ENCODE measurements around the gene MAD2L1BP.
"Not testable (repeated sequence)": the region's sequence is repeated elsewhere in the genome, so short reads cannot be mapped to it uniquely, and the experiment has no call there.

The MAD2L1BP gene

GRCh38 chr6:43634702-43635303, 837 bp upstream of the MAD2L1BP start:
- ATAC-seq (ENCODE audit: low read depth), result no peak
- Mint-ChIP-seq H3K27me3 (no peaks in the 10 kb centered on the region), H3K36me3 (peaks cover 3% of the 10 kb centered on the region), H3K27ac (peak overlapping the region; percentile 96), H3K4me3 (peak overlapping the region; percentile 95), H3K9me3 (no peaks in the 10 kb centered on the region), H3K4me1 (peaks cover 31% of the 10 kb centered on the region)
- no peak for DNase-seq (ENCODE audit: low spot score in 2 of 2)

GRCh38 chr6:43636308-43636659, 644 bp downstream of the MAD2L1BP start:
- Mint-ChIP-seq H3K9me3 (no peaks in the 10 kb centered on the region), H3K4me3 (peak overlapping the region; percentile 95), H3K36me3 (peaks cover 12% of the 10 kb centered on the region), H3K4me1 (peaks cover 27% of the 10 kb centered on the region), H3K27ac (peak overlapping the region; percentile 96), H3K27me3 (no peaks in the 10 kb centered on the region)
- DNase-seq (ENCODE audit: low spot score in 2 of 2), result no peak
- peak; percentile 11 for ATAC-seq (ENCODE audit: low read depth)

- no peak overlapping the region for H3K27ac Mint-ChIP-seq
- H3K36me3 Mint-ChIP-seq, result peaks cover 17% of the 10 kb centered on the region
- H3K4me1 Mint-ChIP-seq, result peaks cover 31% of the 10 kb centered on the region
- DNase-seq (ENCODE audit: low spot score in 2 of 2) (no peak), ATAC-seq (ENCODE audit: low read depth) (no peak)
- H3K9me3 Mint-ChIP-seq, result no peaks in the 10 kb centered on the region
- no peak overlapping the region for H3K4me3 Mint-ChIP-seq
- H3K27me3 Mint-ChIP-seq, result no peaks in the 10 kb centered on the region
These were observed 4.6 kb downstream of the MAD2L1BP start for GRCh38 chr6:43639984-43640800.

GRCh38 chr6:43644940-43645612, 9.4 kb downstream of the MAD2L1BP start, which contains the start of gene RSPH9:
RSPH9 (plus strand) TSS chr6:43645036; CDS start chr6:43645099, 63 bp downstream.
- H3K4me3 Mint-ChIP-seq, result peak within 1 kb of the TSS; percentile 87
- H3K27ac Mint-ChIP-seq, result peak within 1 kb of the TSS; percentile 56
- H3K9me3 Mint-ChIP-seq, result no peaks in the 10 kb centered on the region
- ATAC-seq (ENCODE audit: low read depth) (peak; percentile 87), DNase-seq (ENCODE audit: low spot score in 2 of 2) (peak; percentile 41 to 63)
- no peaks in the 10 kb centered on the region for H3K27me3 Mint-ChIP-seq
- H3K4me1 Mint-ChIP-seq, result peaks cover 16% of the 10 kb centered on the region
- peaks cover 11% of the 10 kb centered on the region for H3K36me3 Mint-ChIP-seq

- peak; percentile 7 for ATAC-seq (ENCODE audit: low read depth)
- Mint-ChIP-seq H3K9me3 (no peaks in the 10 kb centered on the region), H3K4me3 (peak overlapping the region; percentile 87), H3K36me3 (peaks cover 6% of the 10 kb centered on the region), H3K27me3 (no peaks in the 10 kb centered on the region), H3K4me1 (peaks cover 14% of the 10 kb centered on the region), H3K27ac (peak overlapping the region; percentile 52)
- no peak for DNase-seq (ENCODE audit: low spot score in 2 of 2)
These were observed 9.9 kb downstream of the MAD2L1BP start for GRCh38 chr6:43645613-43645964.

GRCh38 chr6:43647613-43648012, 12.0 kb downstream of the MAD2L1BP start:
- Mint-ChIP-seq H3K27ac (no peak overlapping the region), H3K4me3 (no peak overlapping the region), H3K36me3 (no peaks in the 10 kb centered on the region), H3K9me3 (no peaks in the 10 kb centered on the region), H3K27me3 (no peaks in the 10 kb centered on the region), H3K4me1 (peaks cover 10% of the 10 kb centered on the region)
- DNase-seq (ENCODE audit: low spot score in 2 of 2) (no peak), ATAC-seq (ENCODE audit: low read depth) (no peak)

- no peak for ATAC-seq (ENCODE audit: low read depth)
- H3K27ac Mint-ChIP-seq, result no peak overlapping the region
- no peak for DNase-seq (ENCODE audit: low spot score in 2 of 2)
- H3K27me3 Mint-ChIP-seq, result no peaks in the 10 kb centered on the region
- H3K4me3 Mint-ChIP-seq, result no peak overlapping the region
- no peaks in the 10 kb centered on the region for H3K9me3 Mint-ChIP-seq
- H3K36me3 Mint-ChIP-seq, result no peaks in the 10 kb centered on the region
- peaks cover 10% of the 10 kb centered on the region for H3K4me1 Mint-ChIP-seq
These were observed 12.6 kb downstream of the MAD2L1BP start for GRCh38 chr6:43648248-43648647.

- H3K4me1 Mint-ChIP-seq; H3K27me3 Mint-ChIP-seq; ATAC-seq (ENCODE audit: low read depth); DNase-seq (ENCODE audit: low spot score in 2 of 2); H3K4me3 Mint-ChIP-seq; H3K9me3 Mint-ChIP-seq; H3K36me3 Mint-ChIP-seq; H3K27ac Mint-ChIP-seq: not testable (repeated sequence)
These were observed 17.2 kb downstream of the MAD2L1BP start for GRCh38 chr6:43652822-43653221.

- no peak for ATAC-seq (ENCODE audit: low read depth)
- Mint-ChIP-seq H3K27ac (no peak overlapping the region), H3K9me3 (peaks cover 1% of the 10 kb centered on the region), H3K4me1 (no peaks in the 10 kb centered on the region), H3K27me3 (peaks cover 7% of the 10 kb centered on the region), H3K36me3 (no peaks in the 10 kb centered on the region), H3K4me3 (no peak overlapping the region)
- no peak for DNase-seq (ENCODE audit: low spot score in 2 of 2)
These were observed 21.7 kb downstream of the MAD2L1BP start for GRCh38 chr6:43657221-43657802.

GRCh38 chr6:43658161-43658560, 22.5 kb downstream of the MAD2L1BP start:
- DNase-seq (ENCODE audit: low spot score in 2 of 2) (no peak), ATAC-seq (ENCODE audit: low read depth) (no peak)
- Mint-ChIP-seq H3K36me3 (no peaks in the 10 kb centered on the region), H3K4me1 (no peaks in the 10 kb centered on the region), H3K27me3 (peaks cover 7% of the 10 kb centered on the region), H3K27ac (no peak overlapping the region), H3K9me3 (peaks cover 1% of the 10 kb centered on the region), H3K4me3 (no peak overlapping the region)

- H3K4me1 Mint-ChIP-seq; H3K9me3 Mint-ChIP-seq; H3K36me3 Mint-ChIP-seq; H3K27ac Mint-ChIP-seq; H3K4me3 Mint-ChIP-seq; DNase-seq (ENCODE audit: low spot score in 2 of 2); ATAC-seq (ENCODE audit: low read depth); H3K27me3 Mint-ChIP-seq: not testable (repeated sequence)
These were observed 27.3 kb downstream of the MAD2L1BP start for GRCh38 chr6:43662948-43663347.

GRCh38 chr6:43665376-43665775, 29.7 kb downstream of the MAD2L1BP start:
- Mint-ChIP-seq H3K4me3 (no peak overlapping the region), H3K27ac (no peak overlapping the region), H3K36me3 (no peaks in the 10 kb centered on the region), H3K9me3 (no peaks in the 10 kb centered on the region), H3K27me3 (peaks cover 2% of the 10 kb centered on the region), H3K4me1 (peaks cover 15% of the 10 kb centered on the region)
- DNase-seq (ENCODE audit: low spot score in 2 of 2), result no peak
- no peak for ATAC-seq (ENCODE audit: low read depth)

GRCh38 chr6:43666196-43666920, 30.7 kb downstream of the MAD2L1BP start:
- peaks cover 15% of the 10 kb centered on the region for H3K4me1 Mint-ChIP-seq
- ATAC-seq (ENCODE audit: low read depth), result no peak
- peaks cover 2% of the 10 kb centered on the region for H3K27me3 Mint-ChIP-seq
- H3K27ac Mint-ChIP-seq, result no peak overlapping the region
- no peak overlapping the region for H3K4me3 Mint-ChIP-seq
- no peaks in the 10 kb centered on the region for H3K9me3 Mint-ChIP-seq
- peaks cover 1% of the 10 kb centered on the region for H3K36me3 Mint-ChIP-seq
- no peak for DNase-seq (ENCODE audit: low spot score in 2 of 2)
